GM12864 (cell line): ENCODE measurements around the gene CCDC122.

Source experiments
- DNase-seq: peaks from one replicate; pipeline ENCODE4 v3.0.0-alpha.2; 2011; ENCODE audit warnings: low read depth
- H3K4me3 ChIP-seq: 2 replicates; pipeline ENCODE4 v1.5.1; 2011; ENCODE audit warnings: mild to moderate bottlenecking, low read depth, low read length, control low read depth
- TF ChIP-seq, protein P1 (sequence below): IDR thresholded peaks from 2 replicates; pipeline ENCODE4 v1.5.1; 2011; ENCODE audit warnings: low read depth, mild to moderate bottlenecking, moderate library complexity, low read length, control low read depth, inconsistent platforms; ENCODE audit errors: missing control alignments

Gene CCDC122

DNA sequence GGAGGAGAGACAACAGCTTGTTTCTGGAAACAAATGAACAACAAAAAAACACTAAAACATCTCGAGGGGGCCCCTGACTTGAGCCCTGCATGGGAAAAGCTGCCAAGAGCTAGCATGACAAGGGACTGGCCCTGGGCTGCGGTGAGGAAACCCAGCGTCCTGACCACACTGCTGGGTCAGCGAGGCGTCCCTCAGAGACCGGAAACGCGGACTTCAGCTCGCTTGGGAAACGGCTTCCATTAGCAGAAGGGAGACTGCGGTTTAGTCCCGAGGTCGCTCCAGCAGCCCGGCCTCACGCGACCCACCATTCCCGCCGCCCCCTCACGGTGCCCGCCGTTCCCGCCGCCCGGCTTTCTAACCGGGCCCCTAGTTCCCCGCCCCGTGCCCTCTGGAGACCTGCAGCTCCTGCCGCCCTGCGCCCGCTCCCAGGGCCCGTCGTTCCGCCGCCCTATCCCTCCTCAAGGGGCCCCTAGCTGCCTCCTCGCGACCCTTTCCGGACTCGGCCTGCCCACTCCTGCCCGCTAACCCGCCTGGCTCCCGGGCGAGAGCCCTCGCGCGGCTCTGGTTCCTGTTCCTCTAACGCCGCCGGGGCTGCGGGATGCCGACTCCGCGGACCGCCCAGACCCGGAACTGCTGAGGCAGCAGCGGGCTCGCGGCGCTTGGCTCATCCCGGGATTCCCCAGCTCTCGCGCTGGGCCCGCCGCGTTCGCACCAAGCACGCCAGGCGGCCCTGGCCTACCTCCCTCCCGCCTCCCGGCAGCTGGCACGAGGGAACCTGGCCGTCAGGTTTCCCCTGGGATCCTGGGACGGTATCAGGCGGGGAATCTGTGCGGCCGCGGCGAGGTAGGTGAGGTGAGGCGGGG lies at the start of gene CCDC122:
CCDC122 (minus strand) TSS at position 849 of the 863 bp plus-strand sequence. CDS start 10,364 bp downstream, outside the sequence.
- TF ChIP-seq, protein P1, sequence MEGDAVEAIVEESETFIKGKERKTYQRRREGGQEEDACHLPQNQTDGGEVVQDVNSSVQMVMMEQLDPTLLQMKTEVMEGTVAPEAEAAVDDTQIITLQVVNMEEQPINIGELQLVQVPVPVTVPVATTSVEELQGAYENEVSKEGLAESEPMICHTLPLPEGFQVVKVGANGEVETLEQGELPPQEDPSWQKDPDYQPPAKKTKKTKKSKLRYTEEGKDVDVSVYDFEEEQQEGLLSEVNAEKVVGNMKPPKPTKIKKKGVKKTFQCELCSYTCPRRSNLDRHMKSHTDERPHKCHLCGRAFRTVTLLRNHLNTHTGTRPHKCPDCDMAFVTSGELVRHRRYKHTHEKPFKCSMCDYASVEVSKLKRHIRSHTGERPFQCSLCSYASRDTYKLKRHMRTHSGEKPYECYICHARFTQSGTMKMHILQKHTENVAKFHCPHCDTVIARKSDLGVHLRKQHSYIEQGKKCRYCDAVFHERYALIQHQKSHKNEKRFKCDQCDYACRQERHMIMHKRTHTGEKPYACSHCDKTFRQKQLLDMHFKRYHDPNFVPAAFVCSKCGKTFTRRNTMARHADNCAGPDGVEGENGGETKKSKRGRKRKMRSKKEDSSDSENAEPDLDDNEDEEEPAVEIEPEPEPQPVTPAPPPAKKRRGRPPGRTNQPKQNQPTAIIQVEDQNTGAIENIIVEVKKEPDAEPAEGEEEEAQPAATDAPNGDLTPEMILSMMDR = no peak
- H3K4me3 ChIP-seq = peak within 1 kb of the TSS; percentile 97
- DNase-seq = peak; percentile 26

DNA sequence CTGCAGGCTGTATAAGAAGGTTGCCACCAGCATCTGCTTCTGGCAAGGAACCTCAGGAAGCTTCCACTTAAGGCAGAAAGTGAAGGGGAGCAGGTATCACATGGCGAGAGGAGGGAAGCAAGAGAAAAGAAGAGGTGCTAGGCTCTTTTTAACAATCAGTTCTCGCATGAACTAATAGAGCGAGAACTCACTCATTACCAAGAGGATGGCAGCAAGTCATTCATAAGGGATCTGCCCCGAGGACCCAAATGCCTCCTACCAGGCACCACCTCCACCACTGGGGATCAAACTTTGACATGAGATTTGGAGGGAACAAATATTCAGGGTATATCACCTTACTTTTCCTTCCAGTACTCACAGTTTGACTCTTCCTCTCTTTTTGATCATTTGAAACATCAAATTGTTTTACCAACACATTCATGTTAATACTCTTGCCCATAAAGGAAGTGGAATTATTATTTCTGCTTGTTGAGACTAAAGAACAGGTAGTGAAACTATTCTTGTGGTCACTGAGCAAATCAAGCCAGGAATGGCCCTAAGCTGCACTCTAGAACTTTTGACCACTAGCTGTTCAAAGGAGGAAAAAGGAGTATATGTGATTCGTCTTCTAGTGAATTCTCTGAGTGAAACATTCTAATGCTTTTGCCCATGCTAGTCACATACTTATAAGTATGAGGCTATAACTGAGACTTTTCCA lies 45.2 kb upstream of the CCDC122 start:
- no peak overlapping the region for H3K4me3 ChIP-seq
- DNase-seq = peak; percentile 35
- TF ChIP-seq, protein P1 = no peak

DNA sequence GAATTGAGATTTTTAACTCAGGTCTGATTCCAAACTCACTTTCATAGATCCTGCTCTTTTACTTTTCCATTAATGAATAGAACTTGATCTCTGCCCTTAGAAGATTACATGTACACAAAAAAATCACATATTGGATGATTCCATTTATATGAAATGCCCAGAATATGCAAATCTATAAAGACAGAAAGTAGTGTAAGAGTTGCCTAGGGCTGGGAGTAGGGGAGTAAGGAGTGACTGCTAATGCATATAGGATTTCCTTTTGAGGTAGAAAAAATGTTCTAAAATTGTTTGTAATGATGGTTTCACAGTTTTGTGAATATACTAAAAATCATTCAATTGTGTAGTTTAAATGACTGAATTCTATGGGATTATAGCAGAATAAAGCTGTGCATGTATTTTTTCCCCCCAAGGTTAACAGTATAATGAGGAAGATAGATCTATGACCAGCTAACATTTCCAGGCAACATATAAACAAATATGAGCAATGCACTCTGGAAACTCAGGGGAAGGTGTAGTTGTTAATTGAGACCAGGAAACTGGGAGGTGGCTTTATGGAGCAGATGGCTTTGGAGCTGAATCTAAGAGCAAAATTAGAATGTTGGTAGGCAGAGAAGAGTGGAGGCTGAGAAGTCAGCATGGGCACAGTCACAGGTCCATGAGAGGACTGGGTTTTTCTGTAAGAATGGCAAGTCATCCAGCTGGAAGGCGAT lies 41.6 kb upstream of the CCDC122 start:
- DNase-seq = no peak
- no peak overlapping the region for H3K4me3 ChIP-seq
- TF ChIP-seq, protein P1 = no peak

DNA sequence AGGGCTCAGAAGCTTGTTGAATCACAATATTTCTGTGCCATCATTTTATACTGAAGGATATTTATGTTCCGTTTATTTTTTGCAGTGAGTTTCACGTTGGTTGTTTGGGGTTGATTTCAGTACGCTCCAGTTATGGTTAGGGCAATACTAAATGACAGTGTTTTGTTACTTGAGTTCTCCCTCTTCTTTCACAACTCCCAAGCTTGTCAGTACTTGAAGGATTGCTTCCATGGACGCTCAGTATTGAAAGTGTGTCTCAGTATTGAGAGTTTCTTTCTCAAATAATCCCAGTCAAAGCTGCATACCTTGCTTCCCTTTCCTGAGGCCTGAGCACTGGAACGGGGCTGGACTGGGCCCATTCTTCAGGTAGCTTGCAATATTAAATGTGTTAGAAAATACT lies 39.1 kb upstream of the CCDC122 start:
- H3K4me3 ChIP-seq = no peak overlapping the region
- no peak for DNase-seq
- TF ChIP-seq, protein P1 = no peak

DNA sequence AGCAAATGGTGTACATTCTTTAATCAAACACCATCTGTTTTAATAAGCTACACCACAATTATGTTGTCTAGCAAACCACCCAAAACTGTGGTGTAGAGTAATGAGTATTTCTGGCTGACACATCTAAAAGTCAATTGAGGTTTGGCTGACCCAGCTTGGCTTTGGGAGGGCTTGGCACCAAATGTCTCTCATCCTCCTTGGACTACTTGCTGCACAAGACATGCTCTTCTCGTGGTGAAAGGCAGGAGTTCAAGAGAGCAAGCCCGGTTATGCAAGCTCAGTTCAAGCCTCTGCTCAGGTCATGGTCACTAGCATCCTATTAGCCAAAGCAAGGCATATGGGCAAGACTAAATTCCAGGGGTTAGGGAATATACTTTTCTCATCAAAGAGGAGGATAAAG lies 37.3 kb upstream of the CCDC122 start:
- TF ChIP-seq, protein P1 = no peak
- DNase-seq = no peak
- no peak overlapping the region for H3K4me3 ChIP-seq

DNA sequence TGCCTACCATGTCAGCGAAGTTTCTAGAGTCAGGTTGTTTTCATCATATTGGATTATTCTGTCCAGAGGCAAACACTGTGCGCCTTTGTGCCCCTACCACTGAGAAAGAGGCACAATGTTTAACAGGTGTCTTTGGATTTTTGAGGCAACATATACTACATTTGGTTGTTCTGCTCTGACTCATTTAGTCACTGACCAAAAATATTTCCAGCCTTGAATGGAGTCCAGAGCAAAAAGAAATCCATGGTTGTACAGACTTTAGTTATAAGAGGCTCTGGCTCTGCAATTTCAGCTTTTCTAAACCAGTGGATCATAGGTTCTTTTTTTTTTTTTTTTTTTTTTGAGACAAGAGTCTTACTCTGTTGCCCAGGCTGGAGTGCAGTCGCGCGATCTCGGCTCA lies 35.9 kb upstream of the CCDC122 start:
- no peak for DNase-seq
- TF ChIP-seq, protein P1 = no peak
- no peak overlapping the region for H3K4me3 ChIP-seq
